Neural cell (in vitro differentiated cells): ENCODE results near the gene NPRL2.

ENCODE experiments used
- CTCF ChIP-seq: fragments of 450-650 bp; IDR thresholded peaks from 2 replicates; pipeline ENCODE4 v1.5.1; 2014; ENCODE audit warnings: antibody characterized with exemption, mild to moderate bottlenecking, moderate library complexity; ENCODE audit not compliant: poor library complexity, severe bottlenecking
- EP300 ChIP-seq: fragments of 450-650 bp; conservative IDR thresholded peaks from 2 replicates; pipeline ENCODE4 v1.6.1; 2014; ENCODE audit warnings: antibody characterized with exemption, mild to moderate bottlenecking, moderate library complexity; ENCODE audit not compliant: poor library complexity, severe bottlenecking
- EZH2 ChIP-seq: fragments of 200-600, 300-800 bp; shearing (Covaris generic), sonication (generic); IDR thresholded peaks from 2 replicates; pipeline ENCODE4 v1.6.1; 2014; ENCODE audit warnings: antibody characterized with exemption, low read length, borderline replicate concordance, mild to moderate bottlenecking; ENCODE audit not compliant: insufficient read depth, poor library complexity, severe bottlenecking
- RAD21 ChIP-seq: fragments of 450-650 bp; conservative IDR thresholded peaks from 2 replicates; pipeline ENCODE4 v1.6.1; 2014; ENCODE audit warnings: antibody characterized with exemption, mild to moderate bottlenecking, moderate library complexity
- REST ChIP-seq: IDR thresholded peaks from 2 replicates; pipeline ENCODE4 v1.6.1; 2012; ENCODE audit warnings: borderline replicate concordance

DNA sequence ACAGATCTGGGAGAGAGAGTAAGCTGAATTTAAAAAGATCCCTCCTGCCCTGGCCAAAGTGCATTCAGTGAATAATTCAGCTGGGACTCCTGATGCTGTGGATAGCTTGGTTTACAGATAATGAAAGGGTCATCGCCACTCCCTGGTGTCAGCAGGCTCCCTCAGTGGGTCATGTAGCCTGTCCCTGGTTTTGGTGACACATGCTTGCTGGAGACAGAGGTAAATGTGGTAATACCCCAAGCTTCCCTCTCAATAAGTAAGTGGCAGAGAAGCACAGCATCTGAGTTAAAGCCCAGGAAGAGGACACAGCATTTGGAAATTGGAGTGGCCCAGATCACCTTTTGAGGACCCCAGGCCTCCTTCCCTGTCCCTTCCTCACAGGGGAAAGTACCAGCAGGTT is 6.9 kb upstream of the NPRL2 start:
- TF ChIP-seq CTCF (no peak), EZH2 (no peak), RAD21 (no peak), EP300 (no peak), REST (no peak)
